BLaER1 (cell line): ENCODE results near the gene RNASE8.
"Not testable (repeated sequence)": the region's sequence is repeated elsewhere in the genome, so short reads cannot be mapped to it uniquely, and the experiment has no call there.

Experiments
- H3K27ac ChIP-seq: shearing (Covaris generic); formaldehyde crosslinking; 2 replicates; pipeline ENCODE4 v1.8.1; 2022
- H3K27me3 ChIP-seq: shearing (Covaris generic); formaldehyde crosslinking; 2 replicates; pipeline ENCODE4 v1.8.1; 2022
- H3K36me3 ChIP-seq: shearing (Covaris generic); formaldehyde crosslinking; 2 replicates; pipeline ENCODE4 v1.8.1; 2022
- H3K4me1 ChIP-seq: shearing (Covaris generic); formaldehyde crosslinking; 2 replicates; pipeline ENCODE4 v1.8.1; 2022
- H3K4me2 ChIP-seq: shearing (Covaris generic); formaldehyde crosslinking; 2 replicates; pipeline ENCODE4 v1.8.1; 2022
- H3K4me3 ChIP-seq: shearing (Covaris generic); formaldehyde crosslinking; 2 replicates; pipeline ENCODE4 v1.8.1; 2022
- H3K9ac ChIP-seq: shearing (Covaris generic); formaldehyde crosslinking; 2 replicates; pipeline ENCODE4 v1.8.1; 2022
- H3K9me3 ChIP-seq: shearing (Covaris generic); formaldehyde crosslinking; 2 replicates; pipeline ENCODE4 v1.8.1; 2022
- H4K20me1 ChIP-seq: shearing (Covaris generic); formaldehyde crosslinking; 2 replicates; pipeline ENCODE4 v1.8.1; 2022
- Cebpa-rat ChIP-seq: shearing (Covaris generic); IDR thresholded peaks from 2 replicates; pipeline ENCODE4 v1.8.1; 2022

The RNASE8 gene

DNA sequence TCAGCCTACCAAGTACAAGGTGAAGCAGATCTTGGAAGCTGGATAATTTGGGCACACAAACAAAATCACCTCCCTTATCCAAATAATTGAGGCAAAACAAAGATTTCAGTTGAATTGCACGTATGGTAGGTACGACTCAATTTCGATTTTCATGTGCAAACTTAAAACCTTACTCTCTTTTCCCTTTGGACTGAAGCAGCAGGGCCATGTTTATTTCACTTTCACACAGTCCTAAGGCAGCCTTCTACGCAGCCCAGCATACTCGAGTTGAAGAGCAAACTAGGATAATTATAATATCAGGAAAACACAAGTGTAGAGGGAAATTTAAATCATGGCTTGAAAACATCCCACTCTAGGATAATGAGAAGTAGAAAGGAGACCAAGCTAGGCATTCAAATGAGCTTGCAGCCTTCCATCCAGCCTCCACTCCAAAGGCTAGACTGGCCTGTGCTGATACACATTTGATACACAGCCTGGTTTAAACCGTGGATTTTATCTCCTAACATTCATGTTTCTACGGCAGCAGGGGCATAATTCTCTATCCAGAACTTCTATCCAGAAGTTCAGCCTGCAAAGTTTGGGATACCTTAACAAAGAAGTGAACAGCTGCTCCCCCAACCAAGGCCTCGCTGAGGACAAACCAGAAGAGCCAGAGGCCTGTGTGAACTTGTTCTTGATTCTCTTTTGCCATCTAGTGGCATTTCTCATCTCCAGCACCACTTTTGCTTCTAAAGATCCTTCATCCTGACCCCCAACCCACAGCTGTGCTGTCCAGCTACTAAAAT, 17.8 kb upstream of the RNASE8 start:
- H3K4me2 ChIP-seq: no peak overlapping the region
- H3K4me3 ChIP-seq: no peak overlapping the region
- H3K27ac ChIP-seq: no peak overlapping the region
- no peaks in the 10 kb centered on the region for H4K20me1 ChIP-seq
- H3K9me3 ChIP-seq: no peaks in the 10 kb centered on the region
- no peak overlapping the region for H3K9ac ChIP-seq
- H3K36me3 ChIP-seq: no peaks in the 10 kb centered on the region
- no peaks in the 10 kb centered on the region for H3K27me3 ChIP-seq
- peaks cover 9% of the 10 kb centered on the region for H3K4me1 ChIP-seq
- TF ChIP-seq Cebpa-rat: no peak

DNA sequence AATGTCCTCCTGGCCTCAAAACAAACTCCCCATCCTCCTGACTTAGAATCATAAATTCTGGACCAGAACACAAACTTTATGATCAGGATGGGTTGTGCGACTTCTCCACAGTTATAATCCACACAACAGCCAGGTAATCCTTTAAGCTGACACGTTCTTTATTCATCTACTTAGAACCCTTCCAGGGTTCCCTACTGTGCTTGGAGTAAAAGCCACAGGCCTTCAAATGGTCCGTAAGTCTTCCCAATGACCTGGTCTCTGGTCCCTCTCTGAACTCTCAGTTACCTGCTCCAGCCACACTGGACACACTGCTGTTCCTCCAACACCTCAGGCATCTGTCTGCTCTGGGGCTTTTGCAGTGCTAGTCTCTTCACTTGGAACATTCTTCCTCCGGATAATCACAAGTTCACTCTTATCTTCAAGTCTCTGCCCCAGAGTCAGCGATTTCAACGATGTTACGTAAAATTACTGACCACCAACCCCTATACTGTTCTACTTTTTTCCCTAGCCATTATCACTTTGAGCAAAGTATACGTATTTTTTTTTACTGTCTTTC, 17.2 kb upstream of the RNASE8 start:
- Histone ChIP-seq H3K4me2 (no peak overlapping the region), H3K27ac (no peak overlapping the region), H4K20me1 (no peaks in the 10 kb centered on the region), H3K9ac (no peak overlapping the region), H3K27me3 (no peaks in the 10 kb centered on the region), H3K36me3 (no peaks in the 10 kb centered on the region), H3K4me1 (peaks cover 12% of the 10 kb centered on the region), H3K9me3 (no peaks in the 10 kb centered on the region), H3K4me3 (no peak overlapping the region)
- TF ChIP-seq Cebpa-rat: no peak

DNA sequence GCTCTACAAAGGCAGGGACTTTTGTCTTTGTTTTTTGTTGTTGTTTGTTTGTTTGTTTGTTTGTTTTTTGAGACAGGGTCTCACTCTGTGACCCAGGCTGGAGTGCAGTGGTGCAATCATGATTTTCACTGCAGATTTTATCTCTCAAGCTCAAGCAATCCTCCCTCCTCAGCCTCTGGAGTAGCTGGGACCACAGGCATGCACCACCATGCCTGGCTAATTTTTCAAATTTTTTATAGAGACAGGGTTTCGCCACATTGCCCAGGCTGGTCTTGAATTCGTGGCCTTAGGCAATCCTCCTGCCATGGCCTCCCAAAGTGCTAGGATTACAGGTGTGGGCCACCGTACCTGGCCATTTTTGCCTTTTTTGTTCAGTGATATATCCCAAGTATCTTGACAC, 16.7 kb upstream of the RNASE8 start:
- not testable (repeated sequence) for H3K4me3 ChIP-seq, H3K27me3 ChIP-seq, H3K36me3 ChIP-seq, H4K20me1 ChIP-seq, H3K9ac ChIP-seq, H3K27ac ChIP-seq, H3K9me3 ChIP-seq, H3K4me2 ChIP-seq
- H3K4me1 ChIP-seq: peaks cover 12% of the 10 kb centered on the region

DNA sequence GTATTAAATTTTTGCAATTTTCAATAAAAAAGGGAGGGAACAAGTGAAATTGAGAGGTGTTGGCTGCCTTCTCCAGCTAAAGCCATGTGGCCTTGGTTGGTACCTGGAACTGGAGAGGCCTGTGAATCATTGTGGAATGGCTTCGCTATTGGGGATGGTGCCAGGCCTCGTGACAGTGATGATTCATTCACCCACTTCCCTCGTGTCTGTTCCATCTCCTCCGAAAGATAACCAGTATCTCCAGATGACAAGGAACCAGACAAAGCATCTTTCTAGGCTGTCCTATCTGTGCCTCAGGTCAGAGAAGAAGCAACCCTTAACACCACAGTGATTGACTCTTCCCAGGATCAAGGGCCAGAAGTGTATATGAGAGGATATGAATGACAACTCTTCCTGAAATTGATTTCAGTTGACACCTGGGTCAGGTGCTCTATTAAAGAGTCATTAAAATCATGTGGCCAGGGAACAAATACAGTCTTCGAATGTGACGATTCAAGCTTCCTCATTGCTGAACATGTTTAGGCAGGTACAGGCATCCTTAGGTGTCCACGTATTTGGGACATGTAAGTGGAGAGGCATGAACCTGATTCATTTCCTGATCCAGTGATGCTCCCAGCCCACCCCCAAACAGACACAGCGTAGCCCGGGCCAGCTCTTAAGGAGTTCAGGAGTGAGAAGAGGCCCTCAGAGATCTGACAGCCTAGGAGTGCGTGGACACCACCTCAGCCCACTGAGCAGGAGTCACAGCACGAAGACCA, 15.8 kb upstream of the RNASE8 start, which contains the start of gene RNASE7:
Gene RNASE7 (plus strand): TSS at position 687 of the 758 bp plus-strand sequence. CDS start 631 bp downstream, outside the sequence.
- no peak within 1 kb of the TSS for H3K4me2 ChIP-seq
- no peaks in the 10 kb centered on the region for H3K27me3 ChIP-seq
- no peaks in the 10 kb centered on the region for H4K20me1 ChIP-seq
- H3K4me3 ChIP-seq: no peak within 1 kb of the TSS
- no peak within 1 kb of the TSS for H3K9ac ChIP-seq
- no peaks in the 10 kb centered on the region for H3K9me3 ChIP-seq
- no peaks in the 10 kb centered on the region for H3K36me3 ChIP-seq
- no peak for TF ChIP-seq Cebpa-rat
- peaks cover 12% of the 10 kb centered on the region for H3K4me1 ChIP-seq
- H3K27ac ChIP-seq: no peak within 1 kb of the TSS

DNA sequence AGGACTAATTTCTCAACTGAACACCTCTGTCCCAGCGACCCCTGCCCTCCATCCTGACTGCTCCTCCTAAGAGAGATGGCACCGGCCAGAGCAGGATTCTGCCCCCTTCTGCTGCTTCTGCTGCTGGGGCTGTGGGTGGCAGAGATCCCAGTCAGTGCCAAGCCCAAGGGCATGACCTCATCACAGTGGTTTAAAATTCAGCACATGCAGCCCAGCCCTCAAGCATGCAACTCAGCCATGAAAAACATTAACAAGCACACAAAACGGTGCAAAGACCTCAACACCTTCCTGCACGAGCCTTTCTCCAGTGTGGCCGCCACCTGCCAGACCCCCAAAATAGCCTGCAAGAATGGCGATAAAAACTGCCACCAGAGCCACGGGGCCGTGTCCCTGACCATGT, 14.7 kb upstream of the RNASE8 start:
- no peaks in the 10 kb centered on the region for H3K36me3 ChIP-seq
- no peak overlapping the region for H3K27ac ChIP-seq
- no peak for TF ChIP-seq Cebpa-rat
- H3K9ac ChIP-seq: no peak overlapping the region
- no peaks in the 10 kb centered on the region for H3K9me3 ChIP-seq
- no peak overlapping the region for H3K4me3 ChIP-seq
- H3K4me2 ChIP-seq: no peak overlapping the region
- H3K27me3 ChIP-seq: no peaks in the 10 kb centered on the region
- peaks cover 12% of the 10 kb centered on the region for H3K4me1 ChIP-seq
- no peaks in the 10 kb centered on the region for H4K20me1 ChIP-seq

DNA sequence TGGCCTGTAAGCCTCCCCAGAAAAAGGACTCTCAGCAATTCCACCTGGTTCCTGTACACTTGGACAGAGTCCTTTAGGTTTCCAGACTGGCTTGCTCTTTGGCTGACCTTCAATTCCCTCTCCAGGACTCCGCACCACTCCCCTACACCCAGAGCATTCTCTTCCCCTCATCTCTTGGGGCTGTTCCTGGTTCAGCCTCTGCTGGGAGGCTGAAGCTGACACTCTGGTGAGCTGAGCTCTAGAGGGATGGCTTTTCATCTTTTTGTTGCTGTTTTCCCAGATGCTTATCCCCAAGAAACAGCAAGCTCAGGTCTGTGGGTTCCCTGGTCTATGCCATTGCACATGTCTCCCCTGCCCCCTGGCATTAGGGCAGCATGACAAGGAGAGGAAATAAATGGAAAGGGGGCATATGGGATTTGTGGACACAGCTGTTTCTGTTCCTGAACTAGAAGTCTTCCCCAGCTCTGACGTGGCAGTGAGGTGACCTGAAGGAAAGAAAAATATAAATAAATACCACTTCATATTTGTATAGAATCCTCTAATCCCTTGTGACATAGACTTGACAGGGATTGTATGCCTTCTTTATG, 14.1 kb upstream of the RNASE8 start:
- H4K20me1 ChIP-seq: no peaks in the 10 kb centered on the region
- no peak overlapping the region for H3K9ac ChIP-seq
- H3K27me3 ChIP-seq: no peaks in the 10 kb centered on the region
- H3K4me3 ChIP-seq: no peak overlapping the region
- no peaks in the 10 kb centered on the region for H3K9me3 ChIP-seq
- TF ChIP-seq Cebpa-rat: no peak
- no peak overlapping the region for H3K27ac ChIP-seq
- H3K4me1 ChIP-seq: peaks cover 12% of the 10 kb centered on the region
- no peak overlapping the region for H3K4me2 ChIP-seq
- H3K36me3 ChIP-seq: no peaks in the 10 kb centered on the region

DNA sequence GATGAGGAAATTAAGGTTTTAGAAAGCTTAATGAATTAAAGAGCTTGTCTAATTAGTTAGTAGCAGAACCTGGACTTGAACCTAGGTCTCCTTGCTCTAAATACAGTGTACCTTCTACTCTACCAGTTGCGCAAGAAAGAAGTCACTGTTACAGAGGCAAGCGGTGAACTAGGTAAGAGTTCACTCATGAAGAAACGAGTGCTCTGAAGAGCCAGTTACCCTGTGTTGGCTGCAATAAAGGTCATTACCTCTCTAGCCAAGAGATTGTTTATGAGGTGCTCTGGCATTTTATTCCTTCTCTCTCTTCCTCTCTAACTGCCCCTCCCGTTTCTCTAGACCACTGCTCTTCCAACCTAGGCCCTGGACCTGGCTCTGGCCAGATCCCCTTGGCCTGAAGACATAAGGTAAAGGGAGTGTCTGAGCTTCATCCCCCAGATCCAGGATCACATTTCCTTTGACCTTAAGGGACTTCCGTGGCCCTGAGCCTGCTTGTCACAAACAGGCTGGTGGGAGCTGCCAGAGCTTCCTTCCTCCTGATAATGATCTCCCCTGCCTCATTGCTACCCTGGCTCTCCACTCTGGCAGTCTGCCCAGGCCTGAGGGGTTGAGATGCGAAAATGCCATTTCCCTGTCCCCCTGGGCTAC, 13.5 kb upstream of the RNASE8 start:
- Histone ChIP-seq H3K4me3 (no peak overlapping the region), H3K36me3 (no peaks in the 10 kb centered on the region), H3K27me3 (no peaks in the 10 kb centered on the region), H3K9ac (no peak overlapping the region), H4K20me1 (no peaks in the 10 kb centered on the region), H3K4me1 (peaks cover 12% of the 10 kb centered on the region), H3K4me2 (peak overlapping the region; percentile 38), H3K9me3 (no peaks in the 10 kb centered on the region), H3K27ac (no peak overlapping the region)
- TF ChIP-seq Cebpa-rat: peak; percentile 56; the same call in 1 of the 2 replicates

DNA sequence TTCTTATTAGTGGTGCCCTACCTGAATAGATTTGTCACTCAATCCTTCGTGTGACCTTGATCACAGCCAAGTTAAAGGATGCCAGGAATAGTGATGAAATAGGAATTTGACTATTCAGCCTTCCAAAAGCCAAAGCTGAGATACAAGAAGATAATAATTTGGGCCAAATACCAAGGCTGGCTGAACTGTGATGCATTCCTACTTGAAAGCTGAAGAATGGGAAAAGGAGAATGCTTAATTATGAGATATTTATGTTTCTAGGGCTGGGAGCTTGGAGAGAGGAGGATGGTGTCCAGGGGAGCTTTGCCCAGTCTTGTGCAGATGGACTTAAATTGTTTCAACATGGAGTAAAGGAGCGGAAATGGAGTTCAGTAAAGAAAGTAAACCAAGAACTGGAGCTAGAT, 10.2 kb upstream of the RNASE8 start:
- H3K27ac ChIP-seq: no peak overlapping the region
- no peak overlapping the region for H3K9ac ChIP-seq
- H3K27me3 ChIP-seq: no peaks in the 10 kb centered on the region
- H3K4me3 ChIP-seq: no peak overlapping the region
- no peaks in the 10 kb centered on the region for H3K9me3 ChIP-seq
- H3K4me2 ChIP-seq: no peak overlapping the region
- no peaks in the 10 kb centered on the region for H4K20me1 ChIP-seq
- peaks cover 12% of the 10 kb centered on the region for H3K4me1 ChIP-seq
- TF ChIP-seq Cebpa-rat: no peak
- no peaks in the 10 kb centered on the region for H3K36me3 ChIP-seq

DNA sequence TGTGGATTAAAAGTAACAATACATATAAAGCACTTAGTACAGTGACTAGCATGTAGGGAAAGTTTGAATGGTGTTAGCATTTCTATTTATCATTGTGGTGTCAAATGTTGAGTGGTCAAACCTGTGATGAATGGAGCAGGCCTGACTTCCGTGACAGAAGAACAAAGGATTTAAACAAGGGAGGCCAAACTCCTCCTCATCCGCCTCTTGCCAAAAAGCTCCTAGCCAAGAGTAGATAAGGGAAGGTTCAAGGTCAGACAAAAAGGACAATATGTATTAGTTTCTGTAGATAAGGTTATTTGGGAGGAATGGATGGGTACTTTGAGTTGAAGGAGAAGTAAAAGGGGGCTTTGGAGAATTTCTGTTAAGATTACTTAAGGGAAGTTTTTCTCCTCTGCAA, 9.0 kb upstream of the RNASE8 start:
- Histone ChIP-seq H3K36me3 (no peaks in the 10 kb centered on the region), H3K27ac (no peak overlapping the region), H4K20me1 (no peaks in the 10 kb centered on the region), H3K4me3 (no peak overlapping the region), H3K4me2 (no peak overlapping the region), H3K9ac (no peak overlapping the region), H3K4me1 (peaks cover 12% of the 10 kb centered on the region), H3K9me3 (no peaks in the 10 kb centered on the region), H3K27me3 (no peaks in the 10 kb centered on the region)
- TF ChIP-seq Cebpa-rat: no peak
